IgD-negative memory B cell (primary cell): ENCODE data around the gene VDR. TPM values are rescaled to one million over a fixed set of nuclear protein-coding genes. Genes with fewer than 3 reads are reported as not detected.

Experiments used
- H3K27ac Mint-ChIP-seq, 3 donors: one replicate each; pipeline ENCODE4 v1.8.0; 2020 to 2022; ENCODE audit warnings: mild to moderate bottlenecking in 3 of 3, mixed read lengths in 3 of 3, moderate library complexity in 1 of 3
- H3K27me3 Mint-ChIP-seq: one replicate; pipeline ENCODE4 v1.8.0; 2021; ENCODE audit warnings: mixed read lengths
- H3K36me3 Mint-ChIP-seq: one replicate; pipeline ENCODE4 v1.8.0; 2020; ENCODE audit warnings: mild to moderate bottlenecking, mixed read lengths
- H3K4me1 Mint-ChIP-seq, 3 donors: one replicate each; pipeline ENCODE4 v1.8.0; 2020 to 2022; ENCODE audit warnings: mixed read lengths in 3 of 3, mild to moderate bottlenecking in 1 of 3
- H3K4me3 Mint-ChIP-seq, 4 donors: one replicate each; pipeline ENCODE4 v1.8.0; 2020 to 2022; ENCODE audit warnings: mild to moderate bottlenecking in 4 of 4, mixed read lengths in 4 of 4, moderate library complexity in 3 of 4
- H3K9me3 Mint-ChIP-seq, 3 donors: one replicate each; pipeline ENCODE4 v1.8.0; 2020 to 2021; ENCODE audit warnings: mixed read lengths in 3 of 3, mild to moderate bottlenecking in 1 of 3
- polyA plus RNA-seq: library from polyadenylated mRNA; unstranded; fragments of 300-500 nt; fragmentation: Illumina TruSeq; gene quantifications from one replicate; pipeline ENCODE4 v1.2.3, GENCODE V29; 2021

VDR gene
- polyA plus RNA-seq, 1 donor from 2014 or later = 0.61 TPM

DNA sequence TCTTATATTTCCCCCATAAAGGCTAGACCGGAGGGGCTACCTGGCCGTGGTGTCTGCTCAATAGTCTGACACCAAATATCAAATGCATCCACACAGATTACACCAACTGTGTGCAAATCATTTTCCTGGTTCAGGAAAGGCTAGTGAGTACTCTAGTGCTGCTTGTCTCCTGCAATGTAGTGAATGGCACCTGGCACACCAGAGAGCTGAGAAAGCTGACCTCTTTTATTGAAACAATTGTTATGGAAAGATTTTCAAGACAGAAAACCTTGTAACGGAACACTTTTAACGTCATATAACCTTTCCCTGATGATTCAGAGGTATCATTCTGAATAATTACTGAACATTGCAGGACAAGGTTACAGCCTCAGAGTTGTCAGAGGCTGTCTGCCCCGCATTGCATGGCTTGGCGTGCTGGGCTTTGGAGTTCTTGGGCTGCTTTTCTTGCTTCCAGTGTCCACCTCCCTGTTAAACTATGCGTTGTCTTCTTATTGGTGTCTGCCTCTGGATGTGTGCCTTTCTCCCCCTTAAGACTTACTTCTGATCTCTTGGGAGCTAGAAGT is 44.4 kb downstream of the VDR start:
- H3K4me3 Mint-ChIP-seq = no peak overlapping the region
- H3K36me3 Mint-ChIP-seq = no peaks in the 10 kb centered on the region
- peaks cover 3% of the 10 kb centered on the region for H3K27me3 Mint-ChIP-seq
- H3K9me3 Mint-ChIP-seq = no peaks in the 10 kb centered on the region
- H3K4me1 Mint-ChIP-seq = peaks cover 0 to 3% (median 0%) of the 10 kb centered on the region in 3 donors
- no peak overlapping the region for H3K27ac Mint-ChIP-seq

DNA sequence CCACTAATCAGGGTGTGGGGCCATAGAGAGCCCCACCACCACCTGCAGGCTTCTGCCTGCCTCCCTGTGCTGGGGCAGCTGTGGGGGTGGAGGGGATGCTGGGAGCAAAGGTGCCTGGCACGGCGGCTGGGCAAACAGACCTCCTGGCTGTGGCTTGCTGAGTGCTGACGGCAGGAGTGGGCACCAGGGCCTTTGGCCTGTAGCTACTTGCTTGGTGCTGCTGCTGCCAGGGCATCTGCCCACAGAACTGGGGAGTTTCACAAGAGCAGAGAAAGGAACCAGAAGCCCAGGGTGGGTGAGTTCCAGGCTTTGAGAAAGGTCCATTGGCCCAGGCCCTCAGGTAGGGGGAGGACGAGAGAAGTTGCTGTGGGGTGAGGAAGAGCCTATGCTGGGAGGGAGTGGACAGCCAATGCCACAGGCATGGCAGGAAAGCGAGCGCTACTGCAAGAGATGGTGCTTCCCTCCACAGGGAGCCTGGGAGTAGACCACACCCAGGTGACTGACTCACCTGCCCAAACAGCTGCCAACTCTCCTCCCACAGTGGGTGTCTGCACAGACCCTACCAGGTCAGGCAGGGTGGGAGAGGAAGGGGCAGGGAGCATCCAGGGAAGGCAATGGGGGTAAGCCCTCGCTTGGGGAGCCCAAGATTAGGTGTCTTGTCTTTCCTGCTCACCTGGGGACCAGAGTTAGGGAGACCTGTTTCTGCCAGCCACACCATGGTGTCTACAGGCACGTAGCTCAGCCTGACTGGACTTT is 46.1 kb downstream of the VDR start:
- H3K4me1 Mint-ChIP-seq = peaks cover 0 to 3% (median 0%) of the 10 kb centered on the region in 3 donors
- H3K27me3 Mint-ChIP-seq = peaks cover 3% of the 10 kb centered on the region
- no peaks in the 10 kb centered on the region for H3K9me3 Mint-ChIP-seq
- no peak overlapping the region for H3K27ac Mint-ChIP-seq
- H3K36me3 Mint-ChIP-seq = no peaks in the 10 kb centered on the region
- H3K4me3 Mint-ChIP-seq = no peak overlapping the region

DNA sequence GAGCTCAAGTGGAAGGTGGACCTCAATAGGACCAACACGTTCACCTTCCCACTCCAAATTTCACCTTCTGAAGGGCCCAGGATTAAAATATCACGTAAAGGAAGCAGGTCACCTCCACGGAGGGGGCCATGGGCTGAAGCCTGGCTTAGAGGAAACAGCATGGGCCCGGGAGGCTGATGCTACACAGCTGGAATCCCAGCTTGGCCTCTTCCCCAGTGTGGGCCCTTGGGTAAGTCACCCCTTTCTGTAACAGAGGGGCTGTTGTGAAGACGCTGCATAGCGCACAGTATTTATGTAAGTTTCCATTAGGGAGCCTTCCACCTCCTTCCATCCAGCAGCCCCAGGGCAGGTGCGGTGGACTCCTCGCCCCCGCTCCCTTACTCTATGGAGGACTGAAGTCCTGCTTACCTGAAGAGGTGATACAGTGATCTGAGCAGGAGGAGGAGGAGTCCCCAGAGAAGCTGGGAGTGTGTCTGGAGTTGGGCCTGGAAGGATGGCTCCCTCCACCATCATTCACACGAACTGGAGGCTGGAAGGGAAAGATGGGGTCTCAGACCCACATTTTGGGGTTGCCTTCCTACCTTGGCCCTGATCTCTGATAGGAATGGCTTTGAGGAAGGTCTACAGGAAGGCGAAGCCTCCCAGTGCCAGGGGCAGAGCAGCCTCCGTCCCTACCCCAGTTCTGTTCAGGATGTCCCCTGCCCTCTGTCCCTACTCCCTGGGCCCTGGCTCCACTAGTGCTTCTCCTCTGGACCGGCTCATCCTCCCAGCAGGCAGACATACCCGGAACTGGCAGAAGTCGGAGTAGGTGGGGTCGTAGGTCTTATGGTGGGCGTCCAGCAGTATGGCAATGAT is 47.8 kb downstream of the VDR start:
- H3K4me1 Mint-ChIP-seq = peaks cover 0 to 3% (median 0%) of the 10 kb centered on the region in 3 donors
- no peak overlapping the region for H3K4me3 Mint-ChIP-seq
- H3K27me3 Mint-ChIP-seq = peaks cover 3% of the 10 kb centered on the region
- no peaks in the 10 kb centered on the region for H3K36me3 Mint-ChIP-seq
- H3K9me3 Mint-ChIP-seq = no peaks in the 10 kb centered on the region
- H3K27ac Mint-ChIP-seq = no peak overlapping the region

DNA sequence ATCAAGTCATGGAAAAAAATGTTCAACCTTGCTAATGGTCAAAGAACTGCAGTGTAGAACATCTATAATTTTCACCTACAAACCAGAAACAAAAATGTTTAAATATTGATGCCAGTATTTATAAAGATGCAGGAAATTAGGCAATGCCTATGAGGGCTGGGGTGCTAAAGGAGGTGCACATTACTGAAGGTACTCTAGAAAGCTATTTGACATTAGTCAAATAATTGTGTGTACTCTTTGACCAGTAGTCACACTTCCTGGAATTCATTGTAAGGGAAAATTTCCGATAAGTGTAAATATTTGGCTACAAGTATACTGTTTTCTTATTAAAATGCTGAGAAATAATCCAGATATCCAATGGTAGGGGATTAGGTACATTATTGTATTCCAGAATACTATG is 48.7 kb downstream of the VDR start:
- Mint-ChIP-seq H3K27ac (no peak overlapping the region), H3K4me1 (peaks cover 0 to 3% (median 0%) of the 10 kb centered on the region in 3 donors), H3K27me3 (peaks cover 3% of the 10 kb centered on the region)

DNA sequence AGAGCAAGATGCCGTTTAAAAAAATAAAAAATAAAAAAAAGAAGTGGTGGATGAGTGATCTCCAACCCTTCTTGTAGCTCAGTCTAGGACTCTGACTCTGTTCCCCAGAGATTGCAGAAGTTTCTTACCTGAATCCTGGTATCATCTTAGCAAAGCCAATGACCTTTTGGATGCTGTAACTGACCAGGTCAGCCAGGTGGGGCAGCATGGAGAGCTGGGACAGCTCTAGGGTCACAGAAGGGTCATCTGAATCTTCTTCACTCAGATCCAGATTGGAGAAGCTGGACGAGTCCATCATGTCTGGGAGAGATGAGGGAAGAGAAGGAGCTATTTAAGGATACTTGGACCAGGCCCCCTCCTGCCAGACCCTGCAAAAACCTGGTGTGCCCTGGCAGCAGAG is 49.3 kb downstream of the VDR start:
- Mint-ChIP-seq H3K27me3 (peaks cover 3% of the 10 kb centered on the region), H3K27ac (no peak overlapping the region), H3K4me3 (no peak overlapping the region), H3K4me1 (peaks cover 0 to 3% (median 0%) of the 10 kb centered on the region in 3 donors), H3K9me3 (no peaks in the 10 kb centered on the region), H3K36me3 (no peaks in the 10 kb centered on the region)

More for the DNA sequence above, 48.7 kb downstream of the VDR start:
- H3K4me3 Mint-ChIP-seq = no peak overlapping the region
- H3K9me3 Mint-ChIP-seq = no peaks in the 10 kb centered on the region
- no peaks in the 10 kb centered on the region for H3K36me3 Mint-ChIP-seq

DNA sequence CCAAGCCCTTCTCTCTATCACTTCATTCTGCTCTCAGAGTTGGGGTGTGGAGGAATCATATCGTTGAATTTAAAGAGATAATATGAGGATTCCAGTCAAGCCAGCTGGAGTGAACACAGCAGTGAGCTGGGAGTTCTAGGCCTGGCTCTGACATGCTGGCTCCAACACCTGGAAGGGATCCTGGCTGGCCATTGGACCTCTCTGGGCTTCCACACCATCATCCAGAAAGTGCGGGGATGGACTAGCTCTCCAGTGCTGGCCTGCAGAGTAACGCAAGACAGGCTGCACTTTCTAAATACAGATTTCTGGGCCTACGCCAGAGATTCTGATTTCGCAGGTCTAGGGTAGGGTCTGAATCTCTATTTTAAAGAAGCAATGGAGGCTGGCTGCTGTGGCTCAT is 50.3 kb downstream of the VDR start:
- Mint-ChIP-seq H3K4me3 (no peak overlapping the region), H3K27me3 (peaks cover 3% of the 10 kb centered on the region), H3K27ac (no peak overlapping the region), H3K36me3 (no peaks in the 10 kb centered on the region), H3K9me3 (no peaks in the 10 kb centered on the region), H3K4me1 (peaks cover 0 to 2% (median 0%) of the 10 kb centered on the region in 3 donors)

DNA sequence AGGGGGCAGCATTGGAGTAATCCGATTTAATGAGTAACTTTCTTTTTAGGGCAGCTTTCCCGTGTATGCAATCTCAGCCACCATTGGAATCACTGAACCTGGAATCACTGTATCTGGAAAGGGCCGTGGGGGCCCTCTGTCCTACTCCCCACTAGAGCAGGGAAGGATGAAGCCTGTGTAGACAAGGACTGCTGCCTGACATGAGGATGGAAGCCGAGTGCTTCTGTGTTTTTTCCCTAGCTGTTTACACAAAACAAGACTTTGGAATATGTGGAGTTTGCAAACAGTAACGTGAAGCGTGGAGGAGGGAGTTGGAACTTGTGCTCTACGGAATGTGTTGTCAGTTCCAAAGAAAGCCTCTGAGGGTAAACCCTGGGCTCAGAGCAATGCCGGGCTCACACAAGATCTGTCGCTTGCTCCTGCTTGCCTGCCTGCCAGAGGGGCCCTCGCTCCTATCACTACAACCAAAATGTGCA is 52.7 kb downstream of the VDR start:
- Mint-ChIP-seq H3K4me3 (no peak overlapping the region), H3K9me3 (no peaks in the 10 kb centered on the region), H3K36me3 (no peaks in the 10 kb centered on the region), H3K27ac (no peak overlapping the region), H3K27me3 (no peaks in the 10 kb centered on the region), H3K4me1 (no peaks in the 10 kb centered on the region)

DNA sequence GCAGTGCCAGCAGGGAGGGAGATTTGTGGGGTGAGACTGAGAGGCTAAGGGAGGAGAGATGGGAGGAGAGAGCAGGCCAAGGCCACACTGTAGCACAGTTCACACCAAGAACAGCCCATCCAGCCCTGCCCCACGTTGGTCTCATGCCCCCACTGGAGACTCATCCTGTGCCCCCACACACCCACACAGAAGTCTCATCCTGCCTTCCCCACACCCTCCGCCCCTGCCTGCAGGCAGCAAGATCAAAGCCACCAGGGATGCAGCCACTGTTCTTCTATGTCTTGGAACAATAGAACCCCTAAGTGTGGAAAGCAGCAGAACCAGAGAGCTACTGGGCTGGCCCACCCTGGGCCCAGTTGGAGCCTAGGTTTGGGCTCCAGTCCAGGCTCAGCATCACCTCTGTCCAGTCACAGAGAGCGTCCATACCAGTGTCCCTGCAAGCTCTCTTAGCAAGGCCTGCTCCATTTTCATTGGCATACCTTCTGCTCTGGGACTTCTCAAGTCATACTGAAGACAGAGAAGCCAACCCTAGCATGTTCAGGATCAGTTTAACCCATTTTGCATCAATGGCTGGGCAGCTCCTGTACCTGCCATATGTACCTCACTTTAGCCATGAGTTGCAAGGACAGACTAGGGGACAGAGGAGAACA is 53.4 kb downstream of the VDR start:
- peak overlapping the region in 1 of 3 donors; percentile 87 for H3K27ac Mint-ChIP-seq
- H3K27me3 Mint-ChIP-seq = no peaks in the 10 kb centered on the region
- no peaks in the 10 kb centered on the region for H3K9me3 Mint-ChIP-seq
- H3K4me1 Mint-ChIP-seq = no peaks in the 10 kb centered on the region
- H3K4me3 Mint-ChIP-seq = no peak overlapping the region
- no peaks in the 10 kb centered on the region for H3K36me3 Mint-ChIP-seq

DNA sequence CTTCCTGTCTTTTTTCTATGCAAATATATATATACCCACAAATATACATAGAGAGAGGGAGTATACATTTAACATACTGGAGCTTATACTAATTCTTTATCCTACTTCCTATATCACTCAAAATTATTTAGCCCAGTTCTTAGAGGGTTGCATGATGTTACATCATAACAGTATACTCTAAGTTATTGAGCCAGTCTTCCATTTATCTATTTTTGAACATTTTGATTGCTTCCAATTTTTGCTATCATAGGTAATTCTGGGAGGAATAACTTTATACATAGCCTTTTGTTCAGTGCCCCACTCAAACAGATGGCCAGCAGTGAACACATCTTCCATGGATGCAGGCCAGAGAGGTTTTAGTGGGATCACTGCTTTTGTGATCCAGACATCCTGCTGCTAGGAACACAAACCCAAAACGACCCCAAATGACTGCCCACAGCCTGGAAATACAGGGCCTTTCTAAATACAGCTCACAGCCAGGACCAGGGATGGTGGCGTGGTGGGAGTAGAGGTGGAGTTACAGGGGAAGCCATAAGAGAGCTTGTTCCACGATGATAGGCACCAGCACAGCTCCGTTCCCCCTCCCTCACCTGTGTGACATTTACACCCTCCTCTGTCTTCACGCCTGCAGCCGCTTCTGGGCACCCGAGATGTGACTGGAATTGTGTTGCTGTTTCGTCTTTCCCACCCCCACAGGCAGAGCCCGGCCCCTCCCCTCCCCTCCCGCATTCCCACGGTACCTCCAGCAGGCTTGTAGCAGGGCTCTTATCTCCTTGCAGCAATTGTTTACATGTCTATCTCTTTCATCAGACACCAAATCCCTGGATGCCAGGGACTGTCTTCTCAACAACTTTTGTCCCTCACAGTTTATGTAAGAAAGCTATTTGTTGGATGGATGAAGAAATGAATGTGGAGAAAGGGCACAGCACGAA is 54.4 kb downstream of the VDR start:
- no peak overlapping the region for H3K4me3 Mint-ChIP-seq
- H3K36me3 Mint-ChIP-seq = no peaks in the 10 kb centered on the region
- no peak overlapping the region for H3K27ac Mint-ChIP-seq
- no peaks in the 10 kb centered on the region for H3K9me3 Mint-ChIP-seq
- H3K27me3 Mint-ChIP-seq = peaks cover 1% of the 10 kb centered on the region
- H3K4me1 Mint-ChIP-seq = no peaks in the 10 kb centered on the region

DNA sequence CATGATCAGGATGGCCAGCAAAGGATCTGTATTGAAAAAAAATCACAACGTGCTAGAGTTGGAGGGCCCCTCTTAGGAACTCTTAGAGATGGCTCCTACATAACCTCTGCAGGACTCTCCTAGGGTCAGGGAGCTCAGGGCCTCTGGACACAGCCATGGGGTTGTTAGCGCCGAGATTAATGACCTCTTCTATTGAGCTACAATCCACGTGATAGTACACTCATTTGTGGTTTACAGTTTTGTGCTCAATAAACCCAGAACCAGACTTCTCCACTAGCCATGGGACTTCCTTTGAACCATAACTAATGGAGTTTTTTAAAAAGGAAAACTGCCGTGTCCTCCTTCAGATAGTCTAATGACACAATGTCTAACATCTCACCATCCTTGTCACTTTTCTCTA is 55.5 kb downstream of the VDR start:
- peaks cover 1% of the 10 kb centered on the region for H3K36me3 Mint-ChIP-seq
- H3K4me1 Mint-ChIP-seq = no peaks in the 10 kb centered on the region
- no peak overlapping the region for H3K4me3 Mint-ChIP-seq
- peaks cover 3% of the 10 kb centered on the region for H3K27me3 Mint-ChIP-seq
- no peak overlapping the region for H3K27ac Mint-ChIP-seq
- H3K9me3 Mint-ChIP-seq = no peaks in the 10 kb centered on the region

DNA sequence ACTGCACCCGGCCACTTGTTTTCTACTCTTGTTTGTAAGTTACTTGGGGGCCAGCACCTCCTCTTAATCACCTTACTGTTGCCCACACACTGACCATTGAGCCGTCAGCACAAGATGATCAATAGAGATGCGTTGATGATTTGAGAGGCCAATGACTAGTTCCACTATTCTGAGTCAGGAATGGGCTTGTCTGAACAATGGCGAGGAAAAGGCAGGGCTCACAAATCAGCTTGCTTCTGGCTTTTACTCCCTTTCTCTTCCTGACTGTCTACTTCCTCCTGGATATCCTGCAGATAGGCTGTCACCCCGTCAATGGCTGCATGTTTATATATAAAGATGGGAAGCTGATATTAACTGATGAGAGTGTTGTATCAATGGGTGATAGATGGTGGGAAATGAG is 55.9 kb downstream of the VDR start:
- Mint-ChIP-seq H3K27ac (no peak overlapping the region), H3K27me3 (peaks cover 3% of the 10 kb centered on the region), H3K9me3 (no peaks in the 10 kb centered on the region), H3K4me1 (no peaks in the 10 kb centered on the region), H3K4me3 (no peak overlapping the region), H3K36me3 (peaks cover 1% of the 10 kb centered on the region)

DNA sequence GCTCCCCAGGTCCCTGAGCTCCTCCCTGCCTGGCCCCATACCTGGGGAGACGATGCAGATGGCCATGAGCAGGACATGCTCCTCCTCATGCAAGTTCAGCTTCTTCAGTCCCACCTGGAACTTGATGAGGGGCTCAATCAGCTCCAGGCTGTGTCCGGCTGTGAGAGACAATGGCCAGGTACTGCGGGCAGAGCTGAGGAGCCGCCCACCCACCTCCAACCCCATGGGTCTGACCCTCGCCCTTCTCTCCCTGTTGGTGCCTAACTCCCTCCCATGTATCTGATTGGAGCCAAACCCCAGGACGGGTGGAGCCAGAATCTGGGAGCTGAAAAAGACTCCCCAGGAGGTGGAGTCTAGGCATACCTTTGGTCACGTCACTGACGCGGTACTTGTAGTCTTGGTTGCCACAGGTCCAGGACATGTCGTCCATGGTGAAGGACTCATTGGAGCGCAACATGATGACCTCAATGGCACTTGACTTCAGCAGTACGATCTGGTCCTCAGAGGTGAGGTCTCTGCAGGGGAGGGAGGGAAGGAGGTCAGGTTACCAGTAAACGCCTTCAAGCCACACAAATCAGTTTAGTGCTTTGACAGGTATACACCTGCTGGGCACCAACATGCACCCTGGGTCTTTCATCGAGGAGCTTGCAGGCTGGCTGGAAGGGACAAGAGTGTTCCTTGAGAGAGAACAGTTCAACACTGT is 58.3 kb downstream of the VDR start:
- Mint-ChIP-seq H3K27ac (no peak overlapping the region), H3K4me1 (no peaks in the 10 kb centered on the region), H3K9me3 (no peaks in the 10 kb centered on the region), H3K4me3 (no peak overlapping the region), H3K27me3 (peaks cover 3% of the 10 kb centered on the region), H3K36me3 (peaks cover 1% of the 10 kb centered on the region)

DNA sequence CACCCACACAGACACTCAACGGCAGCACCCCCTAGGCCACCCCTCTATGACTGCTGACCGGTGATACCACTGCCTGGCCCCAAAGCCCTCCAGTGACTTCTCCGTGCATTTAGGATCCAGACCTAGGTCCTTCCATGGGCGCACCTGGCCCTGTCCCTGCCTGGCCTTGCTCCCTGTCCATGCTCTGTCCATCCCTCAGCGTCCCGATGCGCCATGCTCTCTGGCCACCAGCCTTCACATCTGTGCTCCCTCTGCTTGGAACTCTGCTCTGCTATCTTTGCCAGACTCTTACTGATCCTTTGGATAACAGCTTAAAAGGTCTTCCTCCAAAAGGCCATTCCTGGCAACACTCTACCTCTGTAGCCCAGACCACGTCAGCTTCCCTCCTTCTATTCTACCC is 59.7 kb downstream of the VDR start:
- H3K27me3 Mint-ChIP-seq = peaks cover 3% of the 10 kb centered on the region
- no peaks in the 10 kb centered on the region for H3K9me3 Mint-ChIP-seq
- no peaks in the 10 kb centered on the region for H3K4me1 Mint-ChIP-seq
- no peak overlapping the region for H3K27ac Mint-ChIP-seq
- peaks cover 1% of the 10 kb centered on the region for H3K36me3 Mint-ChIP-seq
- H3K4me3 Mint-ChIP-seq = no peak overlapping the region
